ENCODE measurements around the gene SCAMP1.

SCAMP1 gene

GRCh38 chr5:78496373-78496772, 136.0 kb downstream of the SCAMP1 start:
- no peak for DNase-seq (ENCODE audit: low read depth)

- no peak for DNase-seq (ENCODE audit: low read depth)
These were observed 137.4 kb downstream of the SCAMP1 start for GRCh38 chr5:78497573-78498533.

- no peak for DNase-seq (ENCODE audit: low read depth)
These were observed 139.1 kb downstream of the SCAMP1 start for GRCh38 chr5:78499485-78499884.

- DNase-seq (ENCODE audit: low read depth): no peak
These were observed 139.6 kb downstream of the SCAMP1 start for GRCh38 chr5:78500028-78500427.

GRCh38 chr5:78500871-78501270, 140.5 kb downstream of the SCAMP1 start:
- DNase-seq (ENCODE audit: low read depth): no peak

- DNase-seq (ENCODE audit: low read depth): no peak
These were observed 141.3 kb downstream of the SCAMP1 start for GRCh38 chr5:78501411-78502352.

GRCh38 chr5:78503958-78504653, 143.7 kb downstream of the SCAMP1 start:
- no peak for DNase-seq (ENCODE audit: low read depth)

- no peak for DNase-seq (ENCODE audit: low read depth)
These were observed 144.6 kb downstream of the SCAMP1 start for GRCh38 chr5:78504704-78505677.

- no peak for DNase-seq (ENCODE audit: low read depth)
These were observed 145.4 kb downstream of the SCAMP1 start for GRCh38 chr5:78505860-78506259.

- DNase-seq (ENCODE audit: low read depth): no peak
These were observed 146.0 kb downstream of the SCAMP1 start for GRCh38 chr5:78506261-78507024.

- DNase-seq (ENCODE audit: low read depth): no peak
These were observed 147.1 kb downstream of the SCAMP1 start for GRCh38 chr5:78507531-78507930.

- no peak for DNase-seq (ENCODE audit: low read depth)
These were observed 147.9 kb downstream of the SCAMP1 start for GRCh38 chr5:78508186-78508765.

- no peak for DNase-seq (ENCODE audit: low read depth)
These were observed 148.9 kb downstream of the SCAMP1 start for GRCh38 chr5:78509145-78509865.

- no peak for DNase-seq (ENCODE audit: low read depth)
These were observed 149.7 kb downstream of the SCAMP1 start for GRCh38 chr5:78509884-78510769.

GRCh38 chr5:78511121-78511906, 150.9 kb downstream of the SCAMP1 start:
- no peak for DNase-seq (ENCODE audit: low read depth)

- DNase-seq (ENCODE audit: low read depth): no peak
These were observed 152.0 kb downstream of the SCAMP1 start for GRCh38 chr5:78512435-78512834.

- no peak for DNase-seq (ENCODE audit: low read depth)
These were observed 153.0 kb downstream of the SCAMP1 start for GRCh38 chr5:78513441-78513840.

Measured in activated T-cell treated with anti-CD3 and anti-CD28 coated beads for 24 hours (primary cell).